Measurements from ENCODE around the gene NCAPD2.
A peak's percentile ranks its signal among the peaks of the same experiment; 100 is the strongest.

DNA sequence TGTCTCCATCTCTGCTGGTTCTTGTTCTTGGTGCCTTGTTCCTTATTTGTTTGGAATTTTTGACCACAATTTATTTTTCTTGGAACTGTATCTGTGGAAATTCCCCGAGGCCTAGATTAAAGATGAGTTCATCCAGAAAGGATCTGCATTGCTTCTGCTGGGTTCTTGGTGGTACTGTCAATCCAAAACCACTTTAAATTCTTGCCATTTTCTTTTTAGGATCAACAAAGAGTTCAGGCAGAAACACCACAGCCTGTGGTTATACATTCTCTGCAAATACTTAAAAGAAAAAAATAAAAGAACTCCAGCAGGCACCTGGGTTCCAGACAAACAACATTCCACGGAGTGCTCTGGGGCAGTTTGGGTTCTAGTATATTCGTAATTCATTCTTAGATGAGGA lies 17.4 kb upstream of the NCAPD2 start:
- TF ChIP-seq POLR2A (IDR thresholded peaks at IDR 0.05) (no peak), CTCF (IDR thresholded peaks at IDR 0.05) (no peak), POLR2AphosphoS5 (IDR thresholded peaks at IDR 0.05) (peak in 2 of 4 donors; percentile 38 to 48)
